ENCODE measurements around the gene PDZK1.

DNA sequence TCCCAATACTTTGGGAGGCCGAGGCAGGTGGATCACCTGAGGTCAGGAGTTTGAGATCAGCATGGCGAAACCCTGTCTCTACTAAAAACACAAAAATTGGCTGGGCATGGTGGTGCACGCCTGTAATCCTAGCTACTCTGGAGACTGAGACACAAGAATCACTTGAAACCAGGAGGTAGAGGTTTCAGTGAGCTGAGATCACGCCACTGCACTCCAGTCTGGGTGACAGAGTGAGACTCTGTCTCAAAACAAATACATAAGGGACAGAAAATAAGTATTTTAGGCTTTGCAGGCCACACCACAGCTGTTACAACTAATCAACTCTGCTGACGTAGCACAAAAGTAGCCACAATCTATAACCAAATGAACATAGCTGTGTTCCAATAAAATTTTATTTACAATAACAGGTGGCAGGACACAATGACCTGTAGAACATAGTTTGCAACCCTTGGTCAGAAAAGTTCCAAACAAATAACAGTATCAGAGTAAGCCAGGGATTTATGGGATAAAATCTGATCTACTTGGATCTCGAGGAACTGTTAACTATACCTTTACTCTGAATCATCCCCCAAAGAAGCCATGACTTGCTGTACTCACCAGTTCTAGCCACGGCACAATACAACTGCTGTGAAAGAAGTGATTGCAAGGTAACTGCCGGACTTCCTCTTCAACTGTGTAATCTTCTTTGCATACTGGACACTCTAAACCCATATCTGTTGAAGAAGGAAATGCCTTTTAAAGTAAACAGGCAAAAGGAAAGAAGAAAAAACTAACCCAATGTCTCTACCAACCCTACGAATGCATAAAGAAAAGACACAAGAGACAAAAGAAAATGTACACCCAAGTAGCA, 40.5 kb upstream of the PDZK1 start:
- TF ChIP-seq CTCF (conservative IDR thresholded peaks at IDR 0.05; ENCODE audit: low read depth in 2 of 2), result no peak
- TF ChIP-seq POLR2AphosphoS5 (IDR thresholded peaks at IDR 0.05; ENCODE audit: low read depth), result no peak
- no peak for TF ChIP-seq STAT1 (IDR thresholded peaks at IDR 0.05; ENCODE audit: unreplicated experiment)
- no peak for TF ChIP-seq EZH2 (IDR thresholded peaks at IDR 0.05; ENCODE audit: low read depth, unreplicated experiment)
- TF ChIP-seq REST (IDR thresholded peaks at IDR 0.05; ENCODE audit: unreplicated experiment), result no peak
- no peak for TF ChIP-seq JUNB (IDR thresholded peaks at IDR 0.05; ENCODE audit: unreplicated experiment)
- TF ChIP-seq EZH2phosphoT487 (IDR thresholded peaks at IDR 0.05; ENCODE audit: unreplicated experiment), result no peak
- no peak for TF ChIP-seq CREB1 (CRISPR knock-in tag; IDR thresholded peaks at IDR 0.05; ENCODE audit: low read depth)
